Measurements from ENCODE around the gene CCT8L2. TPM values are rescaled to one million over a fixed set of nuclear protein-coding genes. Genes with fewer than 3 reads are reported as not detected.
A peak's percentile ranks its signal among the peaks of the same experiment; 100 is the strongest.
"Not testable (repeated sequence)": the region's sequence is repeated elsewhere in the genome, so short reads cannot be mapped to it uniquely, and the experiment has no call there.

Gene CCT8L2
- polyA plus RNA-seq, 2 of the 4 experiments (the other 2 are of a cell fraction), result not detected

GRCh38 chr22:16603770-16604242, 11.2 kb upstream of the CCT8L2 start:
- ATAC-seq; FAIRE-seq; H3K4me3 ChIP-seq; CTCF ChIA-PET; H3K27ac ChIP-seq; DNase-seq (ENCODE audit: low read depth in 1 of 2, low spot score in 1 of 2); H3K9me3 ChIP-seq; H3K4me2 ChIP-seq; H3K4me1 ChIP-seq; POLR2A ChIA-PET: not testable (repeated sequence)
- 58% methylated on average over 5 of the region's 9 CpGs for WGBS (ENCODE audit: missing lambda C conversion rate)

GRCh38 chr22:16603448-16603768, 10.8 kb upstream of the CCT8L2 start:
- ChIA-PET CTCF (no interaction called here), POLR2A (no interaction called here)
- Histone ChIP-seq H3K4me2 (no peak overlapping the region), H3K4me3 (no peak overlapping the region), H3K4me1 (no peaks in the 10 kb centered on the region), H3K27ac (no peak overlapping the region), H3K9me3 (no peaks in the 10 kb centered on the region)
- ATAC-seq (no peak), DNase-seq (ENCODE audit: low read depth in 1 of 2, low spot score in 1 of 2) (no peak), FAIRE-seq (no peak)
- TF ChIP-seq, protein P1, sequence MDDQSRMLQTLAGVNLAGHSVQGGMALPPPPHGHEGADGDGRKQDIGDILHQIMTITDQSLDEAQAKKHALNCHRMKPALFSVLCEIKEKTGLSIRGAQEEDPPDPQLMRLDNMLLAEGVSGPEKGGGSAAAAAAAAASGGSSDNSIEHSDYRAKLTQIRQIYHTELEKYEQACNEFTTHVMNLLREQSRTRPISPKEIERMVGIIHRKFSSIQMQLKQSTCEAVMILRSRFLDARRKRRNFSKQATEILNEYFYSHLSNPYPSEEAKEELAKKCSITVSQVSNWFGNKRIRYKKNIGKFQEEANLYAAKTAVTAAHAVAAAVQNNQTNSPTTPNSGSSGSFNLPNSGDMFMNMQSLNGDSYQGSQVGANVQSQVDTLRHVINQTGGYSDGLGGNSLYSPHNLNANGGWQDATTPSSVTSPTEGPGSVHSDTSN (IDR thresholded peaks at IDR 0.05), result no peak
- TF ChIP-seq FOSL2 (IDR thresholded peaks at IDR 0.05) (no peak), FOSL2 (CRISPR knock-in tag; IDR thresholded peaks at IDR 0.05) (no peak), JUNB (IDR thresholded peaks at IDR 0.05) (no peak), RFX5 (IDR thresholded peaks at IDR 0.05) (no peak), BHLHE40 (IDR thresholded peaks at IDR 0.05; ENCODE audit: low read depth, low read length) (no peak), RNF2 (IDR thresholded peaks at IDR 0.05; ENCODE audit: borderline replicate concordance, low read depth) (no peak), ZC3H11A (IDR thresholded peaks at IDR 0.05) (no peak), MAFK (IDR thresholded peaks at IDR 0.05; ENCODE audit: partially characterized antibody) (no peak), RCOR1 (IDR thresholded peaks at IDR 0.05; ENCODE audit: low read depth, low read length) (no peak), MAZ (IDR thresholded peaks at IDR 0.05; ENCODE audit: borderline replicate concordance, low read depth, low read length) (no peak), HES2 (IDR thresholded peaks at IDR 0.05) (no peak), JUN (IDR thresholded peaks at IDR 0.05) (no peak), EHF (CRISPR knock-in tag; IDR thresholded peaks at IDR 0.05) (no peak), HDAC2 (IDR thresholded peaks at IDR 0.05) (no peak)
- TF ChIP-seq, protein P2, sequence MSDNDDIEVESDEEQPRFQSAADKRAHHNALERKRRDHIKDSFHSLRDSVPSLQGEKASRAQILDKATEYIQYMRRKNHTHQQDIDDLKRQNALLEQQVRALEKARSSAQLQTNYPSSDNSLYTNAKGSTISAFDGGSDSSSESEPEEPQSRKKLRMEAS (IDR thresholded peaks at IDR 0.05), result no peak
- 25% methylated on average over 6 of the region's 6 CpGs for WGBS (ENCODE audit: missing lambda C conversion rate)

DNA sequence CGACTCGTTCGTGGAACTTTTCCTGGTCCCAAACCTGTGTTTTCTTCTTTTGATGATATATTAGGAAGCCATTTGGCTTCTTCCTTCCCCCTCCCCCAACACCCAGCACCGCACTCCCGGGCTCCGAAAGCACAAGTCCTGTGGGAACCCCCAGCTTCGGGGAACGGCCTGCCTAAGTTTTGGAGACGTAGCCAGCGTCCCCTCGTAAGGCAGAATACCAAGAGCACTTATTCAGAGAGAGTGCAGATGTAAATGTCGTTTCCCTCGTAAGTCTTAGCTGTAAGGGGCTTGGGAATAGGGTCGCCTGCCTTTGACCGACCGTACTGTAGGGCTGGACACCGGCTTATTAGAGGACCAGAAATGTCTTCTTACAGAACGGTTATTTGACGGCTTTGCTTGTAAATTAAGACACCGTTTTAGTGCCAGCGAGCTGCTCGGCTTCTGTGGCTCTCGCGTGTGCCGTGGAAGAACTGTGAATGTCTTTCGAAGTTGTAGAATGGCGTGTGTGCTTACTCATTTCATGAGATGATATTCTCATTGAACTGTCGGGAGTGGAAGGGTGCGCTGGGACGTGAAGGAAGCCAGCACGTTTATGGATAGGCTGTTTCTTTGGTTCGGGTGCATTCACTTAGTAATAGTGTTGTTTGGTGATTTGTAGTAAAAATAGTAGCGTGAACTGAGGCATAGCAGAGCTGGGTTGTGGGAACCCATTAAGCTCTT, 10.3 kb upstream of the CCT8L2 start:
- H3K4me2 ChIP-seq; H3K4me1 ChIP-seq; CTCF ChIA-PET; H3K4me3 ChIP-seq; DNase-seq (ENCODE audit: low read depth in 1 of 2, low spot score in 1 of 2); POLR2A ChIA-PET; H3K9me3 ChIP-seq; FAIRE-seq; H3K27ac ChIP-seq: not testable (repeated sequence)
- ATAC-seq, result peak in 1 of 2 experiments; percentile 61; a peak in 2 of 6 replicates
- whole genome bisulfite sequencing (ENCODE audit: missing lambda C conversion rate), result 26% methylated on average over 28 of the region's 33 CpGs

DNA sequence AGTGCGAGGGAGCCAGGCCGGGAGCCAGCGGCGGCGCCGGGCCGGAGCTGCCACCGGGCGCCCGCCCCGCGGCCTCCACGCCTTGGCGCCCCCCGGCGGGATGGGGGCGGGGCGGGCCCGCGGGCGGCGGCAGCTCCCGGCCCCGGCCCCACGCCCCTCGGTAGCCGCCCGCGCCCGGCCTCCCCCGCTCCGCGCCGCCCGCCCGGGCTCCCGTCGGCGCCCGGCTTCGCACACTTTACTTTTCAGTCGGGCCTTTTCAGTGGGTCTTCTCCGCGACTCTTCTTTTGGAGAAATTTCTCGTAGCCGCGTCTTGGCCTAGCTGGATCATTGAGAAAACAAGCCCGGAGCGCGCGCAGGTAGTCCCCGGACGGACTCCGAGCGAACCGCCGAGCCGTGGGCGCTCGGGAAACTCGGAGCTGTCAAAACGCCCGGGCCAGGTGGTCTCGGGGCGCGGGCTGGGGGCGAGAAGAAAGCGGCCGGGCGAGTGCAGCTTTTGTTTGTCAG, 9.7 kb upstream of the CCT8L2 start:
- H3K4me1 ChIP-seq; H3K27ac ChIP-seq; FAIRE-seq; H3K4me3 ChIP-seq; POLR2A ChIA-PET; ATAC-seq; CTCF ChIA-PET; H3K9me3 ChIP-seq; H3K4me2 ChIP-seq; DNase-seq (ENCODE audit: low read depth in 1 of 2, low spot score in 1 of 2): not testable (repeated sequence)
- WGBS (ENCODE audit: missing lambda C conversion rate), result no CpG with 5 or more reads among the region's 70 CpGs
